WTC11 (cell line): ENCODE data around the gene LYSMD1. TPM values are rescaled to one million over a fixed set of nuclear protein-coding genes. Genes with fewer than 3 reads are reported as not detected.
A peak's percentile ranks its signal among the peaks of the same experiment; 100 is the strongest.

Experiments
- ATF6 ChIP-seq: sonication (generic); formaldehyde crosslinking; IDR thresholded peaks from 2 replicates; pipeline ENCODE4 v1.8.1; 2023; ENCODE audit warnings: mild to moderate bottlenecking, missing genetic modification reagents
- CREB1 ChIP-seq: sonication (generic); formaldehyde crosslinking; IDR thresholded peaks from 2 replicates; pipeline ENCODE4 v1.8.0; 2023; ENCODE audit warnings: mild to moderate bottlenecking, missing genetic modification reagents
- E2F5 ChIP-seq: sonication (generic); formaldehyde crosslinking; IDR thresholded peaks from 2 replicates; pipeline ENCODE4 v1.8.1; 2022; ENCODE audit warnings: mild to moderate bottlenecking, moderate library complexity, missing genetic modification reagents
- ELF4 ChIP-seq: sonication (generic); formaldehyde crosslinking; IDR thresholded peaks from 2 replicates; pipeline ENCODE4 v1.8.1; 2022; ENCODE audit warnings: low read depth, mild to moderate bottlenecking, moderate library complexity, missing genetic modification reagents
- EMX1 ChIP-seq: fragments of 250-450 bp; sonication (Bioruptor Pico); IDR thresholded peaks from 2 replicates; pipeline ENCODE4 v1.8.0; 2021; ENCODE audit warnings: mild to moderate bottlenecking
- ESRRA ChIP-seq: sonication (generic); formaldehyde crosslinking; IDR thresholded peaks from 2 replicates; pipeline ENCODE4 v1.8.1; 2022; ENCODE audit warnings: mild to moderate bottlenecking, missing genetic modification reagents, borderline replicate concordance
- ETV6 ChIP-seq: sonication (generic); formaldehyde crosslinking; IDR thresholded peaks from 2 replicates; pipeline ENCODE4 v1.8.1; 2022; ENCODE audit warnings: mild to moderate bottlenecking, missing genetic modification reagents
- FOXK1 ChIP-seq: sonication (generic); formaldehyde crosslinking; IDR thresholded peaks from 2 replicates; pipeline ENCODE4 v1.8.0; 2022; ENCODE audit warnings: mild to moderate bottlenecking, moderate library complexity, missing genetic modification reagents
- FOXP1 ChIP-seq: sonication (generic); formaldehyde crosslinking; IDR thresholded peaks from 2 replicates; pipeline ENCODE4 v1.8.0; 2022; ENCODE audit warnings: missing genetic modification reagents, mild to moderate bottlenecking, moderate library complexity, borderline replicate concordance
- GABPB1 ChIP-seq: sonication (generic); formaldehyde crosslinking; IDR thresholded peaks from 2 replicates; pipeline ENCODE4 v1.8.1; 2023; ENCODE audit warnings: mild to moderate bottlenecking, missing genetic modification reagents
- HMGXB4 ChIP-seq: sonication (generic); formaldehyde crosslinking; IDR thresholded peaks from 2 replicates; pipeline ENCODE4 v1.8.1; 2023; ENCODE audit warnings: mild to moderate bottlenecking, moderate library complexity, missing genetic modification reagents
- IRF1 ChIP-seq: sonication (generic); formaldehyde crosslinking; IDR thresholded peaks from 2 replicates; pipeline ENCODE4 v1.8.0; 2023; ENCODE audit warnings: missing genetic modification reagents
- NFATC4 ChIP-seq: fragments of 250-450 bp; sonication (Bioruptor Pico); IDR thresholded peaks from 2 replicates; pipeline ENCODE4 v1.9.0; 2021; ENCODE audit warnings: mild to moderate bottlenecking
- PREB ChIP-seq: sonication (generic); formaldehyde crosslinking; IDR thresholded peaks from 2 replicates; pipeline ENCODE4 v1.8.1; 2022; ENCODE audit warnings: mild to moderate bottlenecking, missing genetic modification reagents, moderate library complexity, borderline replicate concordance
- SMAD3 ChIP-seq: sonication (generic); formaldehyde crosslinking; IDR thresholded peaks from 2 replicates; pipeline ENCODE4 v1.8.0; 2022; ENCODE audit warnings: missing genetic modification reagents, mild to moderate bottlenecking, borderline replicate concordance
- SMAD4 ChIP-seq: sonication (generic); formaldehyde crosslinking; IDR thresholded peaks from 2 replicates; pipeline ENCODE4 v1.8.0; 2022; ENCODE audit warnings: mild to moderate bottlenecking, missing genetic modification reagents
- TEAD4 ChIP-seq: sonication (generic); formaldehyde crosslinking; IDR thresholded peaks from 2 replicates; pipeline ENCODE4 v1.8.0; 2022; ENCODE audit warnings: mild to moderate bottlenecking, missing genetic modification reagents
- TP53 ChIP-seq: sonication (generic); formaldehyde crosslinking; IDR thresholded peaks from 2 replicates; pipeline ENCODE4 v1.8.1; 2023; ENCODE audit warnings: mild to moderate bottlenecking, missing genetic modification reagents
- ZBTB43 ChIP-seq: sonication (generic); formaldehyde crosslinking; IDR thresholded peaks from 2 replicates; pipeline ENCODE4 v1.8.1; 2023; ENCODE audit warnings: mild to moderate bottlenecking, missing genetic modification reagents
- ZNF263 ChIP-seq: sonication (generic); formaldehyde crosslinking; IDR thresholded peaks from 2 replicates; pipeline ENCODE4 v1.8.1; 2022; ENCODE audit warnings: low read depth, mild to moderate bottlenecking, moderate library complexity, missing genetic modification reagents
- ZNF416 ChIP-seq: fragments of 250-450 bp; sonication (Bioruptor Pico); IDR thresholded peaks from 2 replicates; pipeline ENCODE4 v1.9.0; 2021; ENCODE audit warnings: mild to moderate bottlenecking, inconsistent platforms
- ZNF423 ChIP-seq: fragments of 250-450 bp; sonication (Bioruptor Pico); IDR thresholded peaks from 2 replicates; pipeline ENCODE4 v2.1.2; 2022; ENCODE audit warnings: mild to moderate bottlenecking, moderate library complexity
- ZNF425 ChIP-seq: fragments of 250-450 bp; sonication (Bioruptor Pico); conservative IDR thresholded peaks from 2 replicates; pipeline ENCODE4 v1.9.0; 2021; ENCODE audit warnings: mild to moderate bottlenecking
- ZNF532 ChIP-seq: fragments of 250-450 bp; sonication (Bioruptor Pico); IDR thresholded peaks from 2 replicates; pipeline ENCODE4 v1.9.0; 2021; ENCODE audit warnings: mild to moderate bottlenecking, borderline replicate concordance
- total RNA-seq: library from RNA; stranded (reverse); gene quantifications from 3 replicates; pipeline ENCODE4 v1.2.3, GENCODE V29; 2021

Gene LYSMD1
- total RNA-seq, 1 experiment from 2014 or later: 7.8 TPM

GRCh38 chr1:151198254-151199127, 32.8 kb upstream of the LYSMD1 start, which contains the start of gene PIP5K1A (continued):
- TF ChIP-seq ZNF263 (CRISPR knock-in tag) (no peak), ZNF532 (CRISPR knock-in tag) (no peak), ZBTB43 (CRISPR knock-in tag) (no peak), ESRRA (no peak), NFATC4 (no peak), ATF6 (CRISPR knock-in tag) (no peak), CREB1 (CRISPR knock-in tag) (no peak), SMAD3 (CRISPR knock-in tag) (no peak), ETV6 (CRISPR knock-in tag) (peak; percentile 85), ZNF416 (CRISPR knock-in tag) (no peak), ELF4 (CRISPR knock-in tag) (no peak), FOXK1 (CRISPR knock-in tag) (0 out of 2 replicates have a peak, but pooled peaks have one; percentile 36), SMAD4 (CRISPR knock-in tag) (no peak), E2F5 (CRISPR knock-in tag) (no peak), TP53 (CRISPR knock-in tag) (no peak), EMX1 (CRISPR knock-in tag) (no peak), GABPB1 (CRISPR knock-in tag) (0 out of 2 replicates have a peak, but pooled peaks have one; percentile 22), TEAD4 (CRISPR knock-in tag) (0 out of 2 replicates have a peak, but pooled peaks have one; percentile 13), IRF1 (CRISPR knock-in tag) (peak; percentile 66), ZNF425 (CRISPR knock-in tag) (no peak), FOXP1 (CRISPR knock-in tag) (peak; percentile 7; the same call in 1 of the 2 replicates), ZNF423 (no peak), PREB (CRISPR knock-in tag) (no peak), HMGXB4 (CRISPR knock-in tag) (peak; percentile 62; the same call in 1 of the 2 replicates)
